Hippocampal formation (tissue), 2 donors: Measurements from ENCODE around the gene SLC16A3.

Experiments used
- DNase-seq, 2 donors: peaks; one replicate each; lab custom pipeline; 2025; lab: John Stamatoyannopoulos, UW

SLC16A3 gene

DNA sequence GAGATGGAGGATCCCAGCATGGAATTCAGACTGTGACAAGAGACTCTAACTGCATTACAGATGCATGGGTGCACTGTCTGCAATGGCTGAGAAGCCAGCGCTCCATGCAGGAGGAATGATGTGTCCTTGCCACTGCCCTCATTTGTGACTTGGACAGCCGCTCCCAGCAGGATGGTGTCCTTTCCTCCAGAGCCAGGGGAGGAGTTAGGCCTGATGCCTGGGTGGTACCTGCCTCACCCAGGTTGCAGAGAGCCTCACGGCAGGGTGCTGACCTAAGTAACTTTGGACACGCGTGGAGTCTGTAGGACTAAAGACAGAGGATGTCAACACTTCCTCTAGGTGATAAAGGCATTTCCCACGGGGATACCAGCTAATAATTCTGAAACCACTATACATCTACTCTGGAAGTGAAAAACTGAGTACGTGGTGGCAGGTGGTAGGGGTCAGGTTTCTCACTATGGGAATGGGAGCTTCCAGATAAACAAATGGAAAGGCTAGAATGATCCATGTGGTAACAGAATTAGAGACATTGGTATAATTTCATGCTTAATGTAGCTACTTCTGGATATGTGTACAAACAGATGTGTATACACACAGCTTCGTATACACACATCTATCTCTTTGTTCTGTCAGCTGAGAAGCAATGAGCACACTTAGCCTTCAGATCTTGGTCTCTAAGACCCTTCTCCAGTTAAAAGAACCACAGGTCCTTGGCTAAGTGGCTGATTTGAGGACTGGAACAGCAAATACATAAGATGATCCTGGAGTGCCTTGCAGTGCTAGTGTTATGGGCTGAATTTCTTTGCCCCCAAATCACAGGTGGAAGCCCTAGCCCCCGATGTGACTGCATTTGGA lies 58.4 kb downstream of the SLC16A3 start:
- DNase-seq, result no peak

GRCh38 chr17:82287868-82288801 lies 59.3 kb downstream of the SLC16A3 start:
- no peak for DNase-seq
